Measurements from ENCODE around the gene LSM7.

LSM7 gene

DNA sequence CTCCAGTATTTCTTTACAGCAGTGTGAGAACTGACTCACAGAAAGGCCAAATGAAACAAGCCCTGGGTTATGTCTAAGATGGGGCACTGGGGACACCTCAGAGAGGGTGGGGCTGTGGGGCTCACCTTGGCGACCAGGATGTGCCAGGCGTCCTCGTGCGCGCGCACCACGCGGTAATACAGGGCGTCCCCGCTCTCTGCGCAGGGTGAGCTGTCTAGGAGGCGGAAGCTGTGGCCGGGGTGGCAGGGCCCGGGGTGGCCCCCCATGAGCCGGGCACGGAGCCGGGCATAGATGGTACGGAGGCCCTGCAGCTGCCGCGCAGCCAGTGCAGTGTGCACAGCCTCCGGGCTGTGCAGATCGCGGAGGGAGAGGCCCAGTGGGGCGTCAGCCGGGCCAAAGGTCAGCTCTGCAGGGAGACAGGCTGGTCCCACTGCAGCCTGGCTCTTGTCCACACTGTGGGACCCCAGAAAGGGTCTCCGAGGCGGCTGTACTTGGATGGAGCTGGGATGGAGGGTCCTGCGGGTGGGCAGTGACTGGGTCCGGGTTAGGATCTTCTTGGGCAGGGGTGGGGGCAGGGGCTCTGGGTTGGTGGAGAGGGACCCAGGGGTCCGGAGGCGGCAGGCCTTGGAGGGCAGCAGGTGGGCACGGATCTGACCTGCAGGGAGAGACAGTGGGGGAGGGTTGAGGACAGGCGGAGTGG lies 49.8 kb downstream of the LSM7 start:
- DNase-seq (ENCODE audit: low spot score): no peak

DNA sequence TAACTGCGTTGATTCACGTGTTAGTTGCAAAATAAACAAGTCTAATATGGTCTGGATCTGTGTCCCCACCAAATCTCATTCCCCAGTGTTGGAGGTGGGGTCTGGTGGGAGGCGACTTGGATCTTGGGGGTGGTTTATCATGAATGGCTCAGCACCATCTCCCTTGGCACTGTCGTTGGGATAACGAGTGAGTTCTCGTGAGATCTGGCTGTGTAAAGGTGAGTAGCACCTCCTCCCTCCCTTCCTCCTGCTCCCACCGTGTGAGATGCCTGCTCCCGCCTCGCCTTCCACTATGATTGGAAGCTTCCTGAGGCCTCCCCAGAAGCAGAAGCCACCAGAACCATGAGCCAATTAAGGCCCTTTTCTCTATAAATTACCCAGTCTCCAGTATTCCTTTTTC lies 51.2 kb downstream of the LSM7 start:
- no peak for DNase-seq (ENCODE audit: low spot score)

DNA sequence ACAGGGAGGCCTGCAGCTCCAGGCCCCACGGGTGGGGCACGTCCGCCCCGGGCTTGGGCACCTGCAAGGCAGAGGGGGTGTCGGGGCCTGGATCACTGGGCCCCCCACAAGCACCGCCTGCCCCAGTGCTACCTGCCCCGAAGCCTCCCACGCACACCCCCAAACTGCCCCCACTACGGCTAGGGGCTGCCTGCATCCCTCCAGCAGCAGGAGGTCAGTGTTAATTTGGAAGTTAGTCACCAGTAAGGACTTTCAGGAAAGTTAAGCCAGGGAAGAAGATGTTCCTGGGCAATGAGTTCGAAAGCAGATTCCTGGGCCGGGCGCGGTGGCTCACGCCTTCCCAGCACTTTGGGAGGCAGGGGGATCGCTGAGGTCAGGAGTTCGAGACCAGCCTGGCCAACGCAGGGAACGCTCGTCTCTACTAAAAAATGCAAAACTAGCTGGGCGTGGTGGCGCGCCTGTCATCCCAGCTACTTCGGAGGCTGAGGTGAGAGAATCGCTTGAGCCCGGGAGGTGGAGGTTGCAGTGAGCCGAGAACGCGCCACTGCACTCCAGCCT lies 51.9 kb downstream of the LSM7 start:
- DNase-seq (ENCODE audit: low spot score): no peak

DNA sequence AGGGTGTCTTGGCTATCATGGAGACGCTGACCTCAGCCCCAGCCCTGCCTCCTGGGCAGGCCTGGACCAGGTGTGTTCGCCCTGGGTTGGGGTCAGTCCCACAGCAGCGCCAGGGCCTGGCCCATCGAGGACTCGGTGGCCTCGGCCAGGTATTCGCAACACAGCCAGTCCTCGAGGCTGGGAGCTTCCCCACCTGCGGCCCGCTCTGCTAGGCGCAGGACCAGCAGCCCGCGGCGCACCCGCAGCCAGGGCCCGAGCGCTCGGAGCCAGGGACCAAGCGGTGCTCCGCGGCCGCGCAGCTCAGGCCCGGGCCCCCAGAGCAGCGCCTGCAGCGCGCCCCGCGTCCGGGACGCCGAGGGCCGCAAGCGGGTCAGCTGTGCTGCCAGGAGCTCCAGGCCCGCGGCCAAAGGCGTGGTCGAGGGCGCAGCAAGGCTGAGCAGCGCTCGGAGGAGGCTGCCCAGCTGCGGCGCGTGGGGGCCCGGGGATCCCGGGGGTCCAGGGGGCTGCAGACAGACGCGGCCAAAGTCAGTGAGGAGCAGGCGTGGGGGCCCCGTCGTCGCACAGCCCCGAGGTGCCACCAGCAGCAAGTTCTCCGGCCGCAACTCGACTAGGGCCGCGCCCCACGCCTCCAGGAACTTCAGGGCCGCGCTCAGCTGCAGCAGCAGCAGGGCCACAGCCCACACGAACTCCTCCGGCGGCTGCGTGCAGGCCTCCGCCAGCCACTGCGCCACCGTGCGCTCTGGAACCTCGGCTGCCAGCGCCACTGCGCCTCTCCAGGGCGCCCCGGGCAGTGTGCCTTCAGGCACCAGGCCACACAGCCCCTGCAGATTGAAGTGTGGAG lies 52.6 kb downstream of the LSM7 start:
- DNase-seq (ENCODE audit: low spot score): no peak

DNA sequence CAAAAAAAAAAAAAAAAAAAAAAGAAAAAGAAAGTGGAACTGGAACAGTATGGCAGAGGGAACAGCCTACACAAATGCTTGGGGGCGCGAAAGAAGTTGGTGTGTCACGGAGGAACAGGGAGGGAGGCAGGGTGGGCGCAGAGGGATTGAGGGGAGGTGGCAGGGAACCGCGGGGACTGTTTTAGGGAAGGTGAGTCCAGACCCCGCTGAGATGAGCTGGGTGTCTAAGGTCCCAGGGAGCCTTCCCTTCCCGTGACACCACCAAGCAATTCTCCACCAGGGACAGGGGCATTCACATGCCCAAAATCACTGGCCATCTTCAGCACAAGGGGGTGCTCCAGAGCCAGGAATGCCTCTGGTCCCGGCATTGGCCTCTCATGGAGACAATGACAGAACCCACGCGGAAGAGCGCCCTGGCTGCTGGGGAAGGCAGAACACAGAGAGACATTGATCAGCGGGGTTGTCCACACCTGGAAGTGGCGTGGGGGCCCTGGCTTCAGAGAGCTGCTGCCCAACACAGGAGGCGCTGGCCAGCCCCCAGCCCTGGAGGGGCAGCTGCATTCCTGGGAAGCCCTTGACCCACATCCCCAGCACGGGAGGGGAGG lies 53.4 kb downstream of the LSM7 start:
- peak; percentile 47 for DNase-seq (ENCODE audit: low spot score)

DNA sequence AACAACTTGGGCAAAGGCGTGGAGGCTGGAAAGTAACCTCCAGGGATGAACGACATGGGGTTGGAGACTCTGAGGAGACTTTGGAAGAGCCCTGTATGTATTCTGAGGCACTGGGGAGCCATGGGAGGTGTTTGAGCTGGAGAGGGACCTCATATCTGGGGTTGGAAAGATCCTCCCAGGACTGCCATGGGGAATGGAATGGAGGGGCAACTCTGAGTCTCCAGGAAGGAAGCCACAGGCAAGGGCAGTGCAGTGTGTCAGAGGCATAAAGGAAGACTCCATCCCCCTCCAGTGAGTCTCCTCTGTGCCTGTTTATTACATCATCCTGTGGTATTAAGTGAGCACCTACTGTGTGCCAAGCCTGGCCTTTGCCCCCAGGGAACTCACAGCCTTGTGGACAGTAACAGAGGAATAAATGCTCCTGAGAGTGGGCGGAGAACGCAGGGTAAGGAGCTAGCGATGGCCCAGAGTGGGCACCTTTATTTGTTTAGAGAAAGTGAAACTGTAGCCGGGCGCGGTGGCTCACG lies 54.1 kb downstream of the LSM7 start:
- DNase-seq (ENCODE audit: low spot score): no peak

DNA sequence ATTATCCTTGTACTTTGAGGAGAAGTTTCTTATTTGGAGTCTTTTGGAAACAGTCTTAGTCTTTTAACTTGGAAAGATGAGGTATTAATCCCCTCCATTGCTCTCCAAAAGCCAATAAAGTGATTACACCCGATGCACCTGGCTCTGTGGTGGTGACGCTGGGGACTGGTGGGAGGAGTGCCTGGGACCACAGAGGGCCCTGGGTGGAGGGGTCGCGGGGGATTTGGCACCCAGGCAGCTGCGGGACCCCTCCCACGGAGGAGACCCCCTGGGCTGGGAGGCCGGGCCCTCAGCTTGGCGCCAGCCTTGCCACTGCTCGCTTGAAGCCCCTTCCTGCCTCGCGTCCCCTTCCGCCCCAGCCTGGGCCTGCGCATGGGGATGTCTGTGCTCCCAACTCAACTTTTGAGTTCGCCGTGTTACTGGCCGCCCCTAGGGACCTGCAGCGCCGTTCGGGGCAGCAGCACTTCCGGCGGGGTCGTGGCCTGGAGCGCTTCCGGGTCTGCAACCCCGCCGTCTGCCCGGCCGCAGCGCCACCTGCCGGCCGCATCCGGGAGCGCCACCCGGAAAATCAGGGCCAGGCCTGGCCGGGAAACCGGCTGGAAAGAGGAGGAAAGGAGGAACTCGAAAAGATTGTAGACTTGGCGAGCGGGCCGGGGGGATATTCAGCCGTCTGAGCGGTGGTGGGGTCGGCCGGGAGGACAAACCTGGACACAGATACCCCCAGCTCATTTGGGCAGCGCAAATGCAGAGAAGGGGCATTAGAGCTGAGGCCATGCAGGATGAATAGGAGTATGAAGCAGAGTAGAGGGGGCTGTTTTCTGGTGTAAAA lies 54.8 kb downstream of the LSM7 start:
- peak; percentile 73 for DNase-seq (ENCODE audit: low spot score)
